Brain microvascular endothelial cell (primary cell): ENCODE measurements around the gene BTBD16.

Experiments used
- DNase-seq: peaks from one replicate; pipeline ENCODE4 v3.0.0-alpha.2; 2020
- H3K27ac ChIP-seq: fragments of 250-450 bp; sonication (Bioruptor Pico); 2 replicates; pipeline ENCODE4 v1.5.1; 2020; ENCODE audit warnings: mild to moderate bottlenecking, moderate library complexity
- H3K27me3 ChIP-seq: fragments of 250-450 bp; sonication (Bioruptor Pico); replicated peaks from 2 replicates; pipeline ENCODE4 v1.5.1; 2020; ENCODE audit warnings: mild to moderate bottlenecking
- H3K36me3 ChIP-seq: fragments of 250-450 bp; sonication (Bioruptor Pico); replicated peaks from 2 replicates; pipeline ENCODE4 v1.5.1; 2020; ENCODE audit warnings: mild to moderate bottlenecking
- H3K4me3 ChIP-seq: 2 replicates; pipeline ENCODE4 v1.5.1; 2011; ENCODE audit warnings: low read depth, mild to moderate bottlenecking, control low read depth, low read length, moderate library complexity
- in situ Hi-C: cut with HindIII; loops from 2 replicates; pipeline ENCODE4 v1.10.0; 2017; ENCODE audit warnings: low sequenced_read_pairs, low pct_ligation_motif_present
- TF ChIP-seq, protein P1 (sequence below): IDR thresholded peaks from 2 replicates; pipeline ENCODE4 v1.5.1; 2011; ENCODE audit warnings: low read depth, mild to moderate bottlenecking, moderate library complexity, low read length, control low read depth, inconsistent platforms; ENCODE audit errors: missing control alignments

The BTBD16 gene

GRCh38 chr10:122271076-122271475 lies at the start of gene BTBD16:
BTBD16 (plus strand) TSS chr10:122271296; CDS start chr10:122275082, 3,786 bp downstream.
- Histone ChIP-seq H3K4me3 (no peak within 1 kb of the TSS), H3K27me3 (no peaks in the 10 kb centered on the region), H3K36me3 (peaks cover 2% of the 10 kb centered on the region), H3K27ac (no peak within 1 kb of the TSS)
- no peak for DNase-seq
- TF ChIP-seq, protein P1, sequence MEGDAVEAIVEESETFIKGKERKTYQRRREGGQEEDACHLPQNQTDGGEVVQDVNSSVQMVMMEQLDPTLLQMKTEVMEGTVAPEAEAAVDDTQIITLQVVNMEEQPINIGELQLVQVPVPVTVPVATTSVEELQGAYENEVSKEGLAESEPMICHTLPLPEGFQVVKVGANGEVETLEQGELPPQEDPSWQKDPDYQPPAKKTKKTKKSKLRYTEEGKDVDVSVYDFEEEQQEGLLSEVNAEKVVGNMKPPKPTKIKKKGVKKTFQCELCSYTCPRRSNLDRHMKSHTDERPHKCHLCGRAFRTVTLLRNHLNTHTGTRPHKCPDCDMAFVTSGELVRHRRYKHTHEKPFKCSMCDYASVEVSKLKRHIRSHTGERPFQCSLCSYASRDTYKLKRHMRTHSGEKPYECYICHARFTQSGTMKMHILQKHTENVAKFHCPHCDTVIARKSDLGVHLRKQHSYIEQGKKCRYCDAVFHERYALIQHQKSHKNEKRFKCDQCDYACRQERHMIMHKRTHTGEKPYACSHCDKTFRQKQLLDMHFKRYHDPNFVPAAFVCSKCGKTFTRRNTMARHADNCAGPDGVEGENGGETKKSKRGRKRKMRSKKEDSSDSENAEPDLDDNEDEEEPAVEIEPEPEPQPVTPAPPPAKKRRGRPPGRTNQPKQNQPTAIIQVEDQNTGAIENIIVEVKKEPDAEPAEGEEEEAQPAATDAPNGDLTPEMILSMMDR, result no peak
- in situ Hi-C loops, result no loop called here

- in situ Hi-C loops, result no loop called here
These were observed 49.1 kb upstream of the BTBD16 start for GRCh38 chr10:122221958-122222357.

DNA sequence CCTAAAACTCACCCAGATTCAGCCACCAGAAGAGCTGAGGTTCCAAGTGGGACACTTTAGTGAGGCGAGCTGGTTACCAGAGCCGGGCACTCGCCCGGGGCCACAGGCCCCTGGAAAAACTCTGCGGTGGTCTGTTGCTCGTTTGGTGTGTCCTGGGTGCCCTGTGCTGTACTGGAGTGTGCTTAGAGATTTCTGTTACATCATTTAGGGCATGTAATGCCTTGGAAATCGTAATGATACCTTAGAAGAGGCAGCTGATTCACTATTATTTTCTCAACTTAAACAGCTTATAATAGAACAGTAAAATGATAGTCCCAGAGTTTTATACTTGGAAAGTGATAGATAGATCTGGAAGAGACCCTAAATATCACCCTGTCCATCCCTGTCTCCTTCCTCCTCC lies 48.5 kb upstream of the BTBD16 start:
- in situ Hi-C loops, result no loop called here
- no peak overlapping the region for H3K4me3 ChIP-seq
- no peak for DNase-seq
- no peak overlapping the region for H3K27ac ChIP-seq
- no peaks in the 10 kb centered on the region for H3K27me3 ChIP-seq
- H3K36me3 ChIP-seq, result peaks cover 6% of the 10 kb centered on the region
- TF ChIP-seq, protein P1, result no peak

More at GRCh38 chr10:122221958-122222357, 49.1 kb upstream of the BTBD16 start:
- no peaks in the 10 kb centered on the region for H3K27me3 ChIP-seq
- H3K36me3 ChIP-seq, result peaks cover 8% of the 10 kb centered on the region
- no peak overlapping the region for H3K27ac ChIP-seq
- no peak overlapping the region for H3K4me3 ChIP-seq
- TF ChIP-seq, protein P1, result no peak
- DNase-seq, result no peak

- TF ChIP-seq, protein P1, result no peak
- H3K27ac ChIP-seq, result no peak overlapping the region
- H3K27me3 ChIP-seq, result no peaks in the 10 kb centered on the region
- peaks cover 15% of the 10 kb centered on the region for H3K36me3 ChIP-seq
- in situ Hi-C loops, result no loop called here
- no peak for DNase-seq
- no peak overlapping the region for H3K4me3 ChIP-seq
These were observed 46.9 kb upstream of the BTBD16 start for GRCh38 chr10:122224159-122224558.

GRCh38 chr10:122225330-122225729 lies 45.8 kb upstream of the BTBD16 start:
- in situ Hi-C loops, result no loop called here
- Histone ChIP-seq H3K36me3 (peaks cover 17% of the 10 kb centered on the region), H3K27me3 (no peaks in the 10 kb centered on the region), H3K27ac (no peak overlapping the region), H3K4me3 (no peak overlapping the region)
- TF ChIP-seq, protein P1, result no peak
- DNase-seq, result no peak

DNA sequence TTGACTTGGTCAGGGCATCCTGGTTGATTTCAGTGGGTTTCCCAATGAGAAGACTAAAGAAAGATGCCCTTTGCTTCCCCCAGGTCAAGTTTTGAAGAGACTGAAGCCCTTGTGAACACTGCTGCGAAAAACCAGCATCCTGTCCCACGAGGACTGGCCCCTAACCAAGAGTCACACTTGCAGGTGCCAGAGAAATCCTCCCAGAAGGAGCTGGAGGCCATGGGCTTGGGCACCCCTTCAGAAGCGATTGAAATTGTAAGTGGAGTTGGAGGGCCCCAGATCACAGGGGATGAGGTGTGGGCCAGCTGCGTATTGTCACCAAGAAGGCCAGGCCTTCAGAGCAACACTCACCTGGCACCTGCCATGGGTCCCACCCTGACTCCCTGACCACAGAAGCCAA lies 43.3 kb upstream of the BTBD16 start:
- no peak overlapping the region for H3K4me3 ChIP-seq
- TF ChIP-seq, protein P1, result no peak
- H3K36me3 ChIP-seq, result peaks cover 19% of the 10 kb centered on the region
- H3K27ac ChIP-seq, result no peak overlapping the region
- in situ Hi-C loops, result no loop called here
- H3K27me3 ChIP-seq, result no peaks in the 10 kb centered on the region
- DNase-seq, result no peak
